Left ventricle myocardium inferior (tissue), 1 donor: ENCODE results near the gene FCSK. TPM values are rescaled to one million over a fixed set of nuclear protein-coding genes. Genes with fewer than 3 reads are reported as not detected.

Experiments used
- DNase-seq: peaks from one replicate; pipeline ENCODE4 v3.0.0-alpha.2; 2020
- H3K27ac ChIP-seq: fragments of 200-600 bp; replicated peaks from 2 replicates; pipeline ENCODE4 v1.8.0; 2021
- H3K27me3 ChIP-seq: fragments of 200-600 bp; 2 replicates; pipeline ENCODE4 v1.8.0; 2021; ENCODE audit warnings: low read depth
- H3K36me3 ChIP-seq: fragments of 200-600 bp; 2 replicates; pipeline ENCODE4 v1.8.0; 2021
- H3K4me1 ChIP-seq: fragments of 200-600 bp; 2 replicates; pipeline ENCODE4 v1.8.0; 2021
- H3K4me3 ChIP-seq: fragments of 200-600 bp; 2 replicates; pipeline ENCODE4 v1.8.0; 2021; ENCODE audit warnings: mild to moderate bottlenecking, moderate library complexity
- H3K9me3 ChIP-seq: fragments of 200-600 bp; replicated peaks from 2 replicates; pipeline ENCODE4 v1.8.0; 2021
- intact Hi-C: fragments of 100-400 bp; cut with micrococcal nuclease; formaldehyde crosslinking; loops from one replicate; pipeline ENCODE4 v1.11.0; 2022
- total RNA-seq: library from RNA; stranded (reverse); fragmentation: NEBNext Ultra II Directional; extraction: Animal tissue kit (Norgen Biotek cat#: 25700); gene quantifications from one replicate; pipeline ENCODE4 v1.2.1, GENCODE V29; 2021
- TF ChIP-seq, protein P1 (sequence below): fragments of 200-600 bp; IDR thresholded peaks from 2 replicates; pipeline ENCODE4 v1.8.0; 2021; ENCODE audit warnings: antibody characterized with exemption, mild to moderate bottlenecking, borderline replicate concordance
- donor health status: DM: no; HTN: yes; CAD: no; lungs with severe emphysema.

Gene FCSK
- total RNA-seq, 1 donor from 2014 or later: 7.4 TPM

DNA sequence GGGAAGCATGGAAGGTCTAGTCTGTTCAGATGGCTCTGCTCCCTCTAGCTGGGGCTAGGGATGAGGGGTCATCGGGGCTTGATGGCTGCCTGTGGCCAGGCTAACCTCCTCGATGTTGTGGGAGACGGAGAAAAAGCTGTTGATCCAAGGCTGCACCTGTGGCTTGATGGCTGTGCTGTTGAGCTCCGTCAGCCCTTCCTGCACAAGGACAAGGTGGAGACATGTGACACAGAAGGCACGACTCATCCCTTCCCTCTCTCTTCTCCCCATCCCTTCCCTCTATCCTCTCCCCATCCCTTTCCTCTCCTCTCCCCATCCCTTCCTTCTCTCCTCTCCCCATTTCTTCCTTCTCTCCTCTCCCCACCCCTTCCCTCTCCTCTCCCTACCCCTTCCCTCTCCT, 28.2 kb downstream of the FCSK start:
- TF ChIP-seq, protein P1, sequence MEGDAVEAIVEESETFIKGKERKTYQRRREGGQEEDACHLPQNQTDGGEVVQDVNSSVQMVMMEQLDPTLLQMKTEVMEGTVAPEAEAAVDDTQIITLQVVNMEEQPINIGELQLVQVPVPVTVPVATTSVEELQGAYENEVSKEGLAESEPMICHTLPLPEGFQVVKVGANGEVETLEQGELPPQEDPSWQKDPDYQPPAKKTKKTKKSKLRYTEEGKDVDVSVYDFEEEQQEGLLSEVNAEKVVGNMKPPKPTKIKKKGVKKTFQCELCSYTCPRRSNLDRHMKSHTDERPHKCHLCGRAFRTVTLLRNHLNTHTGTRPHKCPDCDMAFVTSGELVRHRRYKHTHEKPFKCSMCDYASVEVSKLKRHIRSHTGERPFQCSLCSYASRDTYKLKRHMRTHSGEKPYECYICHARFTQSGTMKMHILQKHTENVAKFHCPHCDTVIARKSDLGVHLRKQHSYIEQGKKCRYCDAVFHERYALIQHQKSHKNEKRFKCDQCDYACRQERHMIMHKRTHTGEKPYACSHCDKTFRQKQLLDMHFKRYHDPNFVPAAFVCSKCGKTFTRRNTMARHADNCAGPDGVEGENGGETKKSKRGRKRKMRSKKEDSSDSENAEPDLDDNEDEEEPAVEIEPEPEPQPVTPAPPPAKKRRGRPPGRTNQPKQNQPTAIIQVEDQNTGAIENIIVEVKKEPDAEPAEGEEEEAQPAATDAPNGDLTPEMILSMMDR: no peak
- intact Hi-C loops: no loop called here
- peaks cover 28% of the 10 kb centered on the region for H3K4me1 ChIP-seq
- H3K4me3 ChIP-seq: no peak overlapping the region
- H3K27ac ChIP-seq: no peak overlapping the region
- DNase-seq: no peak
- no peaks in the 10 kb centered on the region for H3K9me3 ChIP-seq
- H3K27me3 ChIP-seq: no peaks in the 10 kb centered on the region
- H3K36me3 ChIP-seq: peaks cover 70% of the 10 kb centered on the region

DNA sequence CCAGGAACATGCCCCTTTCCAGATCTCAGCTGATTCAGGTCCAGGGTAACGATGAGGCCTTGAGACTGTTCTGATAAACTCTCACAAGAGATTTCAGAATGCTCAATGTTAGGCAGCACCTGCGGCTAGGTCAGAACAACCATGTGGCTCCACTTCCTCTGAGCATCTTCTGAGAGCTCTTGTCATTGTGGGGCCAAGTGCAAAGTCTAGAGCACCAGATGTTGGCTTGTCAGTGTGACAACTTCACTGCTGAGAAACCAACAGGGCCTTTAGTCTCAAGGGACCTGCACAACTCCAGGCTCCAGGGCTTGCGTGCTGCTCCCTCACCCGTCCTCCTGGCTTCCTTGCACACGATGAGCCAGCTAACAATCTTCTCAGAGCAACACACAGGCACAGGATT, 29.0 kb downstream of the FCSK start:
- intact Hi-C loops: no loop called here
- H3K27ac ChIP-seq: no peak overlapping the region
- H3K27me3 ChIP-seq: no peaks in the 10 kb centered on the region
- no peaks in the 10 kb centered on the region for H3K9me3 ChIP-seq
- H3K4me1 ChIP-seq: peaks cover 22% of the 10 kb centered on the region
- H3K4me3 ChIP-seq: no peak overlapping the region
- no peak for DNase-seq
- TF ChIP-seq, protein P1: no peak
- peaks cover 78% of the 10 kb centered on the region for H3K36me3 ChIP-seq

DNA sequence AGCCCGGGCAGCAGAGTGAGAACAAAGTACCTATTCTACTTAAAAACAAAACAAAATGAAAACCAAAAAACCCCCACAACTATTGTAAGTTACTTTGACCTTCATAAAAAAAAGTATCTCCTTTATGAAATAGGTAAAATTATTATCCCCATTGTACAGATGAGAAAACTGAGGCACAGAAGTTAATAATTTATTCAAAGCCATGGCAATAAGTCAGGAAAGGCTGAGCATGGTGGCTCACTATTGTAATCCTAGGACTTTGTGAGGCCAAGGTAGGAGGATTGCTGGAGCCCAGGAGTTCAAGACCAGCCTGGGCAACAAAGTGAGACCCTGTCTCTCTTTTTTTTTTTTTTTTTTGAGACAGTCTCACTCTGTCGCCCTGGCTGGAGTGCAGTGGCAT, 30.5 kb downstream of the FCSK start:
- no peaks in the 10 kb centered on the region for H3K9me3 ChIP-seq
- no peak overlapping the region for H3K4me3 ChIP-seq
- TF ChIP-seq, protein P1: no peak
- peaks cover 85% of the 10 kb centered on the region for H3K36me3 ChIP-seq
- intact Hi-C loops: no loop called here
- peaks cover 8% of the 10 kb centered on the region for H3K4me1 ChIP-seq
- no peaks in the 10 kb centered on the region for H3K27me3 ChIP-seq
- H3K27ac ChIP-seq: no peak overlapping the region
- no peak for DNase-seq

DNA sequence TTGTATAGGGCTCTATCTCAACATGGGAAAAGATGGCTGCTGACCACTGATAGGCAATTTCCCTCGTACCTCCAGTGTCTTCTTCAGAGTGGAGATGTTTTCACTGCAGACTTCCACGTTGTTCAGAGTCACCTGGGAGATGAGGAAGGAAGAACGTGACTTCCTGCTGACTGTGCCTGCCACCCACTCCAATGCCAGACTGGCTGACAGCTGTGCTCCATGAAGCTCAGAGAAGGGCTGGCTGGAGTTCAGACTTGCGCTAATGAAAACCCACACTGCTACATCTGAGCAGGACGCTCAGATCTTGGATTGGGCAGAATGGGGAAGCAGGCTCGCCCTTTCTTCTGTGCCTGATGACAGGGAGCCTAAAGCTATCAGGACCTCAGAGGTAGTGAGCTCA, 35.9 kb downstream of the FCSK start:
- H3K36me3 ChIP-seq: peaks cover 79% of the 10 kb centered on the region
- H3K4me3 ChIP-seq: no peak overlapping the region
- TF ChIP-seq, protein P1: no peak
- H3K4me1 ChIP-seq: peaks cover 19% of the 10 kb centered on the region
- no peaks in the 10 kb centered on the region for H3K9me3 ChIP-seq
- DNase-seq: no peak
- intact Hi-C loops: no loop called here
- H3K27me3 ChIP-seq: no peaks in the 10 kb centered on the region
- no peak overlapping the region for H3K27ac ChIP-seq

DNA sequence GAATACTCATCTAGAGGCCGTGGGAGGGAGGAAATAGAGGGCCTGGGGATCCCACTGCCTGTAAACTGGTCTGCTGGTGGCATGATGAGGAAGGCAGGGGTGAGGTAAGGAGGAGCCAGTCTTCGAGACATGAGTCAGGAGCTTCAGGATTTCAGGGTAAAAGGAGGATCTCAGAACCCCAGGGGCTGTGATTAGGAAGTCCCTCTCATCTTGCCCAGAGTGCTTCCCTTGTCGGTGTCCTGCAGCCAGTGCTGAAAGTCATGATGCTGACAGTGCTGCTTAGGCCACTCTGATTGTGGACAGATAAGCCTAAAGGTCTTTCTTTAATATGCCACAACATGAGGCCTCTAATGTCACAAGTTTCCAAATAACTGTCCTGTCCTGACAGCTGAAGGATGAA, 39.4 kb downstream of the FCSK start:
- Histone ChIP-seq H3K9me3 (no peaks in the 10 kb centered on the region), H3K27me3 (no peaks in the 10 kb centered on the region), H3K4me1 (peaks cover 19% of the 10 kb centered on the region), H3K4me3 (no peak overlapping the region), H3K27ac (peak overlapping the region; percentile 64), H3K36me3 (peaks cover 82% of the 10 kb centered on the region)
- intact Hi-C loops: no loop called here
- no peak for DNase-seq
- TF ChIP-seq, protein P1: no peak

DNA sequence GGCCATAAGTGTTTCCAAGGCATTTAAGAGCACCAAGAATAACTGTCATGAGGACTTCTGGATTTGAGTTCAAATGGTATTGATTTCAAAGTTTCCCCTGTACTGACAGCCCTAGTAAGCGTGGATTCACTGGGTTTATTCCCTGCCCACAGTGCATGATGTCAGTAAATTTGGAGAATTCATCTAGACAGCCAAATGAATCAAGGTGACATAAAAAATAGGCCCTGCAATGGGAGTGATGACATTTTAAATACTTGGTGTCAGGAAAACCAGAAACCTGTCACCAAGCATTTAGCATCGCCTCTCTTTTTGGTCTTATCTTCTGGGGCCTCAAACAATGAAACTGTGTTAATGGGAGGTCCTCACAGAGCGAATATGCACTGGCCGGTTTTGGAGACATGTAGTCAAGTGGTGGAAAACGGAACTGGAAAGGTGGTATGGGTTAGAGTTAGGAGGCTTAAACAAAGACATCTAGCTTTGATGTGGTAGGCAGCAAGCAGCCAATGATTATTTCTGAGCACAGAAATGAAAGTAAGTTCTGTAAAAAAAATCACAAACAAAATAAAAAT, 39.9 kb downstream of the FCSK start:
- TF ChIP-seq, protein P1: no peak
- intact Hi-C loops: no loop called here
- Histone ChIP-seq H3K4me1 (peaks cover 19% of the 10 kb centered on the region), H3K36me3 (peaks cover 82% of the 10 kb centered on the region), H3K27me3 (no peaks in the 10 kb centered on the region), H3K27ac (peak overlapping the region; percentile 64), H3K9me3 (no peaks in the 10 kb centered on the region), H3K4me3 (no peak overlapping the region)
- DNase-seq: no peak
